HG03064 (cell line): Measurements from ENCODE around the gene PRUNE1.
A peak's percentile ranks its signal among the peaks of the same experiment; 100 is the strongest.

Source experiments
- ATAC-seq: cut with Tn5 transposase; IDR thresholded peaks from one replicate; pipeline ENCODE4 v1.9.1; 2021; ENCODE audit warnings: low read depth; ENCODE audit not compliant: unreplicated experiment

Gene PRUNE1

DNA sequence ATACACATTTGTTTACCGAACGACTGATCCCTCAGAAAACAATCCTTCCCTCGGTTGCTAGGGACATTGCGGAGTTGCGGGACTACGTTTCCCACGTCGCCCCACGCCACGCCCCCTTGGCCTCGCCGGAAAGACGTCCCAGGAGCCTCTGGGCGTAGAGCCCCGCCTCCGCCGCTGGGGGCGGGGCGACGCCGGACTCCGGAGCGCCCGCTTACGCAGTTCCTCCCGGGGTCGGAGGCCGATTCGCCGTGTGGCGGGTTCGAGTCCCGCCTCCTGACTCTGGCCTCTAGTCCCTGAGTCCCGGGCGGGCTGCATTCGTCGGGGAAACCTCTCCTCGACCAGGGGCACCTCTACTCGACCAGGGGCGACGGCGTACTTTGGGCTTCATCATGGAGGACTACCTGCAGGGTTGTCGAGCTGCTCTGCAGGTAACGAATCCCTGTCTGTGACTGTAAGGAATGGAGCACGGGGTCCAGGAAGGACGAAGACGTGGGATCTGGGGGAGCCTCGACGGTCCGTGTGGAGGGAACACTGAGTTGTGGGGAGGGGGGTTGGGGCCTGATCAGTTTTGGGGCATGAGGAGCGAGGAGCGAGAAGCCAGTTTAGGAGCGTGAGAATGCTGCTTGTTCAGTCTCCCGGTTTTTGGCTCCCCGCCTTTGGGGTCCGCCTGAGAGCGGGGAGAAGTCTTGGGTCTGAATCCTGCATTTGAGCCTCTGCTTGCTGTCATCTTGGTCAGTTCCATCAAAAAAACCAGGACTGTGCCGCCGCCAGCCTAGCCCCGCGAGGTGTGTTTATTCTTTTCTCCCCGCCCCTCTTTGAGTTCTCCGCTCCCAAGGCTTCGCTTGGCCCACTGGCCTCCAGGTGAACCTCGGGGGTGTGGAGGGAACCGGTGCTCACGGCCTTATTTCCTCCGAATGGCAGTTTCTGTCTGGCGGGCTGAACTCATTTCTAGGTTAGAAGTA is at the start of gene PRUNE1:
PRUNE1 (plus strand) TSS at position 206 of the 962 bp plus-strand sequence; CDS start at position 390, 184 bp downstream.
- ATAC-seq, result no peak

DNA sequence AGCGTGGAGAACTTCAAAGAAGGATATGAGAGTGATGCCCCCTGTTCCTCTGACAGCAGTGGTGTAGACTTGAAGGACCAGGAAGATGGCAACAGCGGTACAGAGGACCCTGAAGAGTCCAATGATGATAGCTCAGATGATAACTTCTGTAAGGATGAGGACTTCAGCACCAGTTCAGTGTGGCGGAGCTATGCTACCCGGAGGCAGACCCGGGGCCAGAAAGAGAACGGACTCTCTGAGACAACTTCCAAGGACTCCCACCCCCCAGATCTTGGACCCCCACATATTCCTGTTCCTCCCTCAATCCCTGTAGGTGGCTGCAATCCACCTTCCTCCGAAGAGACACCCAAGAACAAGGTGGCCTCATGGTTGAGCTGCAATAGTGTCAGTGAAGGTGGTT is 47.6 kb upstream of the PRUNE1 start:
- ATAC-seq, result no peak

GRCh38 chr1:150961756-150962155 is 46.5 kb upstream of the PRUNE1 start:
- no peak for ATAC-seq

- no peak for ATAC-seq
These were observed 44.7 kb upstream of the PRUNE1 start for GRCh38 chr1:150963321-150964163.

DNA sequence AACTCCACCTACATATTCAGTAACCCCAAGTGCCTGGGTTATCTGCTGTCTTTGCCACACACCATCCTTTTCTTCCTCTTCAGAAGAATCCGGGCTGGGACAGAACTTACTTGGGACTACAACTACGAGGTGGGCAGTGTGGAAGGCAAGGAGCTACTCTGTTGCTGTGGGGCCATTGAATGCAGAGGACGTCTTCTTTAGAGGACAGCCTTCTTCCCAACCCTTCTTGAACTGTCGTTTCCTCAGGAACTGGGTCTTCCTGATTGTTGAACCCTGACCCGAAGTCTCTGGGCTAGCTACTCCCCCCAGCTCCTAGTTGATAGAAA is 44.1 kb upstream of the PRUNE1 start:
- ATAC-seq, result no peak

DNA sequence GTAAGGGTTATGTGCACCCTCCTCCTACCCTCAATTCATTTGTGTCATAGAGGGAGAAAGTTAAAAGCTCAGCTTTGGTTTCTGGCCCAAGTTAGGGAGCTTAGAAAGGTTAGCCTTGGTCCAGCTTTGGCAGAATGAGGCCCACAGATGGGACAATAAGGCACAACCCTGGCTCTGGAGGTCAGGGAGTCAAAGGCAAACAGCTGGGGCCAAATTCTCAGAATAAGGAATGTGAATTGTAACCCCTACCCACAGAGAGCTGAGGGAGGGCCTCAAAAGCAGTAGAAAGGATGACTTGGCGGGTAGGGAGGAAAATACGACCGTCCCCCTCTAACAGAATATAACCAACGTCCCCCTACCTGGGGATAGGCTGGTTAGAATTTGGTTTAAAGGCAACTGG is 42.6 kb upstream of the PRUNE1 start:
- no peak for ATAC-seq

DNA sequence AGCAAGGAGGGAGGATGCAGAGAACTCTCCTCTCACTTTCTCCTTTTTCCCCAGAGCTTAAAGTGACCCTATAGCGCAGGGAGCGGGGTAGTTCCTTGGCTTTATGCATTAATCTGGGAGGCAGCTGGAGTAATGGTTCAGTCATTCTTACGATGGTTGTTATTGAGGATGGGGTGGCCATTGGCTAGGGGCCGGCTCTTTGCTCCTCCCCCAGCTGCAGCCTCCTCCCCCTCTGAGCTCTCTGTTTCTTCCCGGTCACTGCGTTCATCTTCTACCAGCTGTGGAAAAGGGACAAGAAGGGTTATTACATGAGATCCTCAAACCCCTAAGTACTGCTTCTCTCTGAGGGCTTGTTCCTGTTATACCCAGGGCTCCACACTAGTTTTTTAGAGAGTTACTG is 42.2 kb upstream of the PRUNE1 start:
- no peak for ATAC-seq

DNA sequence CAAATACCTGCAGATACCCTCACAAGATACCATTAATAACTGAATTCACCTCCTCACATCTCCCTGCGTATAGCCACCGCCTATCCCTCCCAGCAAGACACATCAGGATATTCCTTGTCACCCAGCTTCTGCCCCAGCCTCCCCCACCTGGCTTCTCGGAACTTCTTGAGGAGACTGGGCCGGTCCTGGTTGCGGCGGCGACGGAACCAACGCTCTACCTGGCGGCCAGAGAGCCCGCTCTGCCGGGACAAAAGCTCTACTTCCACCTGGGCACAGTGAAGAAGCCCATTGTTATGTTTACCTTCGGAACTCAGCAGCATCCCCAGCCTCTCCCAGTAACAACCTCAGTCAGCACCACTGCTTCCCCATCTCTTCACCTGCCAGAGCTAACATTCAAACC is 40.3 kb upstream of the PRUNE1 start:
- no peak for ATAC-seq

- no peak for ATAC-seq
These were observed 39.8 kb upstream of the PRUNE1 start for GRCh38 chr1:150968491-150968890.

DNA sequence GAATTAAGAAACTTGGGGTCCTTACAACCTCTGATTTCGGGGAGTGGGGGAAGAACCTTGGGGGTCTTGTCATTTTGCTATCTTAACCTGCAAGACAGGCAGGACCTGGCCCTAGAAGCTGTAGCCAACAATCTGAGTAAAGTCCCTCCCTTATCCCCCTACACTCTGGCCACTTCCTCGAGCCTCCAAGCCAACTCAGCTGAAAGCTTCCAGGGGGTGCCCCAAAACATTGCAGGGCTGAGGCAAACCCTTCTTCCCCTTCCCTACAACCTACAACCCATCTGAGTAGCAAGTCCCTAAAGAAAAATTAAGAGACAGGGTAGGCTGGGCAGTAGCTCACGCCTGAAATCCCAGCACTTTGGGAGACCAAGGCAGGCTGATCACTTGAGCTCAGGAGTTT is 38.6 kb upstream of the PRUNE1 start:
- ATAC-seq, result no peak

- no peak for ATAC-seq
These were observed 37.3 kb upstream of the PRUNE1 start for GRCh38 chr1:150970808-150971582.

DNA sequence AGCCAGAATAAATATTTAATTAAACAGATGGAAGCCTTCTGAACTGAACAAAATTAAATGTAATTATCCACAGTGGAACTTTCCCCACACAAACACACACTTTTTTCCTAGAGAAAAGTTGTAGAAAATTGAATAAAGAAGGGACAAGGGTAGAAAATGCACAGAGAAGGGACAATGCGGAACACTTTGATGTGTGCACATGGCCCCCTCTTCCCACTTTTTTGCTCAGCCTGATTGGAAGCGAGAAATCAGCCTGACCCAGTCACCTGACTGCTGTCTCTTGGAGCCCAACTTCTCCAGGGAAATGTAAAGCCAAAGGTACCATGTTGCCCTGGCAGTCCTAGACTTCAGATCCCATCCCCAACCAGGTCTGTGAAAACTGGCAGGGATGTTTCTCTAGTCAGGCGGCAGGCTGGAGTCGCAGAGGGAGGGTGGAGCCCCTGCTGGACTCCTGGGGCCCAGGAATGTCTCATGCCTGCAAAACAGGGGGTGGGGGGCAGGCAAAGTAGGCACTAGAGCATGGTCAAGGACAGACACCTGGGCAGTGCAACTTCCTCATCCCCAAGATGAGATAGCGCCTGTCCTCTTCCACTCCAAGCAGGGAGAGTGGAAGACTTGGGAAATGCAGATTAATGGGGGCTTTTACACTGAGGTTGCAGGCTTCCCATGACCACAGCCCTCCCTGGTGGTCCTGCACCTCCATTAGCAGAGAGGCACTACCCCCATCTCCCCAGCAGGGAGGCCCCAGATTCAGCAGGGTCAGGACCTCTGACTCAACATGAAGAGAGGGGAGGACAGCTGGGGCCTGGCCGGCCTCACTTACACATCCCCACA is 36.4 kb upstream of the PRUNE1 start:
- no peak for ATAC-seq

- ATAC-seq, result no peak
These were observed 35.8 kb upstream of the PRUNE1 start for GRCh38 chr1:150972417-150972940.

- no peak for ATAC-seq
These were observed 34.9 kb upstream of the PRUNE1 start for GRCh38 chr1:150973258-150973835.

DNA sequence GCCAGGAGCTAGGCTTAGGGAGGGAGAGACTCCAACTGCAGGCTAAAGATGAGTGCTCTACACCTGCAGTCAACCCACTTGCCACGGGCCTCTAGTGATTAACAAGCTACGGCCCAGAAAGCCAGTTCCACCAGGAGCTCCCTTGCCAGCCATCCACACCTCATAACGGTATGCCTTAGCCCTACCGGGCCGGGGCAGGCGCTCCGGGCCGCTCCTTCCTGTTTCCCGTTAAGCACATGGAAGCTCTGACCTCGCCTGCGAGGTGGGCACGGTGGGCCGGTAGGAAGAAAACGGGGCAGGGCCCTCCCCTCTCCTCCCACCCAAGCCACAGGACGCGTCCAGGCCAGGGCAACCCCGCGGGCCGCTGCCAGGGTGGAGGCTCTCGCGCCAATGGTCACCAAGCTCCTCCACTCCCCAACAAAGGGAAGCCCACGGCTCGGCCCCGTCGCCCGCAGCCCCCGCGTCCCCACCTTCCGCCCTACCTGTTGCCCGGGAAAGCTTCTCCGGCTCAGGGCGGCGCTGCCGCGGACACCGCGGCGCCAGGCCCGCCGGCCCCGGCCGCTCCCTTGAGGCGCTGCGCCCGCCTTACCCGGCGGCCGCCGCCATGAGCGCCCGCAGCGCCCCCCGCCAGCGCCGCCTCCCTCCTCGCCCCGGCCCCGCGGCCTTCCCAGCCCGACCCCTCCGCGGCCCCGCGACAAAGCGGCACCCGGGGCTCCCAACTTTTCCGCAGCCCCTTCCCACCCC is 34.2 kb upstream of the PRUNE1 start:
- peak; percentile 48 for ATAC-seq

- peak; percentile 48 for ATAC-seq
These were observed 33.4 kb upstream of the PRUNE1 start, which contains the start of gene CERS2 for GRCh38 chr1:150974580-150975478. CERS2 (minus strand) TSS chr1:150974835; CDS start chr1:150969090, 5,745 bp downstream.

GRCh38 chr1:150976401-150976821 is 31.8 kb upstream of the PRUNE1 start:
- no peak for ATAC-seq
